HG03060 (cell line): ENCODE measurements around the gene IFNL2.
"Not testable (repeated sequence)": the region's sequence is repeated elsewhere in the genome, so short reads cannot be mapped to it uniquely, and the experiment has no call there.

Experiments used
- ATAC-seq: cut with Tn5 transposase; IDR thresholded peaks from one replicate; pipeline ENCODE4 v1.9.1; 2021; ENCODE audit warnings: low read depth, moderate number of reproducible peaks; ENCODE audit not compliant: unreplicated experiment

The IFNL2 gene

DNA sequence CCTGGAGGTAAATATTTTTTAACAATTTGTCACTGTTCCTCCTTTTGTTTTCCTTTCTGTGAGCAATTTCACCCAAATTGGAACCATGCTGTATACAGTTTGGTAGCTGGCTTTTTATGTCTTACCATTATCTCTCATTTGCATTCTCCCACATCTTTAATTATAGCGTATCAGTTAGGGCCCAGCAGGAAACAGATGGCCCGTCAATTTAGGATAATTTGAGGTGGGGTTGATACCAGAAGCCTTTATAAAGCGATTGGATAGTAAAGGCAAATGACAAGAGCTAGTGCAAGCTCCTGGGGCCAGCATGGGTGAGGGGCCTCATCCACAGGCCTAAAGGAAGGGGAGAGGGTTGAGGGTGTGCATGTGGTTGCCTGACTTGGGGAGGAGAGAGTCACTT lies 15.7 kb upstream of the IFNL2 start:
- no peak for ATAC-seq

- no peak for ATAC-seq
Measured at GRCh38 chr19:39253374-39254149, 14.6 kb upstream of the IFNL2 start.

- no peak for ATAC-seq
Measured at GRCh38 chr19:39254531-39255345, 13.5 kb upstream of the IFNL2 start.

DNA sequence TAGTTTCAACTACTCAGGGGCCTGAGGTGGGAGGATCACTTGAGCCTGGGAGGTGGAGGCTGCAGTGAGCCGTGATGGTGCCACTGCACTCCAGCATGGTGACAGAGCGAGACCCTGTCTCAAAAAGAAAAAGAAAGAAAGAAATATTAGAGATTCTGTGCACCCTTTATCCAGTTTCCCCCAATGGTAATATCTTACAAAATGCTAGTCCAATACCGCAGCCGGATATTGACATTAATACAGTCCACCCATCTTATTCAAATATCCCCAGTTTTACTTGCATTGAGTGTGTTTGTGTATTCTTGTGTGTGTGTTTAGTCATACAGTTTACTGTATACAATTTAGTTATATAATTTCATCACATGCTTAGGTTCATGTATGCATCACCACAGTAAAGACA lies 11.0 kb upstream of the IFNL2 start:
- ATAC-seq = no peak

- no peak for ATAC-seq
Measured at GRCh38 chr19:39261704-39262103, 6.5 kb upstream of the IFNL2 start.

GRCh38 chr19:39262496-39262895 lies 5.7 kb upstream of the IFNL2 start:
- no peak for ATAC-seq

- no peak for ATAC-seq
Measured at GRCh38 chr19:39263912-39264305, 4.3 kb upstream of the IFNL2 start.

- ATAC-seq = no peak
Measured at GRCh38 chr19:39264306-39265290, 3.6 kb upstream of the IFNL2 start.

DNA sequence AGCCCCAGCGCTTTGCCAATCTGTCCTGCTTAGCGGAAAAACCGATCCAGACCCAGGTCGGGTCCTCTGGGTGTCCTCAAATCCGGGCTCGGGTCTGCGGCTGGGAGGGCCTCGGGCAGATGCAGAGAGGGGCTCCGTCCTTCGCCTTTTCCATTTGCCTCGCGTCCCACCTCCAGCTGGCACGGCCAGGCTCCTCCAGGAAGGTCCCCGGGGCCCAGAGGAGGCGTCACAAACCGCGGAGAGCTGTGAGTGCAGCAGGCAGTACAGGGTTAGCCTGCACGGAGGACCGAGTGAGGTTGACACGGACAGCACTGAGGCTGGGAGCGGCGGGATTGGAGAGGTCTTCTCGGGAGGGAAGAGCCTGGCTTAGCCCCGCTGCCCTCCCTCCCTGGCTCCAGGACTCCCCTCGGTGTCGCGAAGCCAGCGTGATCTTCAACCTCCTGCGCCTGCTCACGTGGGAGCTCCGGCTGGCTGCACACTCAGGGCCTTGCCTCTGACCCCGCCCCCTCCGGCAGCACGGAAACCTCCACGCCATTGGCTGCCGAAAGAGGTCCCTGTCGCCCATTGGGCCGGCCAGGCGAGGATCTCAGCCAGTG lies 2.8 kb upstream of the IFNL2 start:
- ATAC-seq = no peak

GRCh38 chr19:39268531-39269223 lies 481 bp downstream of the IFNL2 start:
- not testable (repeated sequence) for ATAC-seq

DNA sequence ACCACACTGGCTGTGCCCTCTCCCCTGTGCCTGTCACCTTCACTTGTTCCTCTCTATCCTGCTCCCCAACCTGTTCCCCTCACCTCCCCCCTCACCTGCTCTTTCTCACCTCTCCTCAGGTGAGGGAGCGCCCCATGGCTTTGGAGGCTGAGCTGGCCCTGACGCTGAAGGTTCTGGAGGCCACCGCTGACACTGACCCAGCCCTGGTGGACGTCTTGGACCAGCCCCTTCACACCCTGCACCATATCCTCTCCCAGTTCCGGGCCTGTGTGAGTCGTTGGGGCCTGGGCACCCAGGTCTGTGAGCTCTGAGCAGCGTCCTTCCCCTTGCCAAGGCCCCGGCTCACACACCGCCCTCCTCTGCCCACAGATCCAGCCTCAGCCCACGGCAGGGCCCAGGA lies 1.2 kb downstream of the IFNL2 start:
- ATAC-seq = not testable (repeated sequence)

DNA sequence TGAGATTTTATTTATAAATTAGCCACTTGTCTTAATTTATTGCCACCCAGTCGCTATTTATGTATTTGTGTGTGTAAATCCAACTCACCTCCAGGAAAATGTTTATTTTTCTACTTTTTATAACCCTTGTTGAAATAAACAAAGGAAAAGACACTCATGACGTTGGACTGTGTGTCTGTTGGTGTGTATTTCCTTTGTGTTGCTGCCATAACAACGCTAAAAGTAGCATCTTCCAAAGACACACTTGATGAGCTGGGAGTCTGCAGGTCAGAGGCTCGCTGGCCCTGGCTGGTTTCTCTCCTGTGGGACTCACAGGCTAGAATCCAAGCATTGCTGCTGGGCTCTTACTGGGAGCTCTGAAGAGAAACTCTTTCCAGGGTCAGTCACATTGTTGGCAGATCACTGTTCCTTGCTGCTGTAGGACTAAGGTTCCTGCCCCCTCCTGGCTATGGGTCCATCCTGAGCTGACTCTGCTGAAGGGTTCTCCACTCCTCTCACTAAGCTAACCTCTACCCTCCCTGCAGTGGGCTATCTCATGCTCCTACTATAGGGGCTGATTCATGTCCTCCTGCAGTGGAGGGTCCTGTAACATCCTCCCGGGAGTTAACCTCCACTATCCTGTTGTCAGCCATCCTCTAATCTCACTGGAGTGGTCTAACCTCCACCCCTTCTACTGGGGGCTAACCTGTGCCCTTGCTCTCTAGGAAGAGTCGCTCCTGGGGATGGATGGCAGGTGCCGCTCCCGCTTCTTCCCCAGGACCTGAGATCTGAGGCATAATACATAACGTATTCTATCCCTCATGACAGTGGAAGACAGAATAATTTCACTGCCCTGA lies 2.1 kb downstream of the IFNL2 start:
- ATAC-seq = no peak

- ATAC-seq = not testable (repeated sequence)
Measured at GRCh38 chr19:39273859-39274258, 5.7 kb downstream of the IFNL2 start.

- ATAC-seq = no peak
Measured at GRCh38 chr19:39275578-39275977, 7.4 kb downstream of the IFNL2 start.

DNA sequence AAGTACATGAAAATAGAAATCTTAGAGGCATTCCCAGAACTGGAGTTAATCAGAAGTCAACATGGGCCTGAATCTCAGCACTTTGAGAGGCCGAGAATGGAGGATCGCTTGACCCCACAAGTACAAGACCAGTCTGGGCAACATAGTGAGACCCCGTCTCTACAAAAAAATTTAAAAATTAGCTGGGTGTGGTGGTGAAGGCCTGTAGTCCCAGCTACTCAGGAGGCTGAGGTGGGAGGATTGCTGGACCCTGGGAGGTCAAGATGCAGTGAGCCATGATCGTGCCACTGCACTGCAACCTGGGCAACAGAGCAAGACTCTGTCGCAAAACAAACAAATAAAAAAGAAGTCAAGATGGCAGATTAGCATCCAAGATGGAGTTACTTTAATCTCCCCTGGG lies 8.5 kb downstream of the IFNL2 start:
- no peak for ATAC-seq

DNA sequence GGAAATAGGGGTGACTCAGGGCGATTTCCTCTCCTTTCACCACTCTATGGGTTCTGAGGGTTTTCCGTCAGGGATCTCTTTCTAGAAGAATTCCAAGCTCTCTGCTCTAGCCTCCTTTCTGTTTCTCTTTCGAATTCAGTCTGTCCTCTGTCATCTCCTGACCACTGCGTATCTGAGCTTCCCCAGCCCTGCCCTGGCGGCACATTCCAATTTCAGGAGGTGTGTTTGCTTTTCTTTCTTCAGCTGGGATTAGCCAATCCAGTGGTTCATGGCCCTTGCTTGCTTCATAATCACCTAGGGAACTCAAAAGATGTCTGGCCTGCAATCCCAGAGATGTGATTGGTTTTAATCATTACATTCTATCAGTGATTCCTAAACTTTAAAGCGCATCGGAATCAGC lies 9.4 kb downstream of the IFNL2 start:
- no peak for ATAC-seq

- no peak for ATAC-seq
Measured at GRCh38 chr19:39282021-39282420, 13.8 kb downstream of the IFNL2 start.

DNA sequence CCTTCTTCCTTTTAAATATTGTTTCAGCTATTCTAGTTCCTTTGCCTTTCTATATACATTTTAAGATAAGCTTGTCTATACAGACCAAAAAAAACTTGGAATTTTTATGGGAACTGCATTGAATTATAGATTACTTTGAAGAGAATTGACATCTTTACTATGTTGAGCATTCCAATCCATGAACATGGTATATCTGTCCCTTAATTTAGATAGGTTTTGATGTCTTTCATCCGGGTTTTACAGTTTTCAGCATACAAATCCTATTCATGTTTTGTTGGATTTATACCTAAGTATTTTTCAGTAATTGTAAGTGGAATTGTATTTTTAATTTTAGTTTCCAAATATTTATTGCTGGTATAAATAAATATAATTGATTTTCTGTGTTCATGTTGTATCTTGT lies 15.8 kb downstream of the IFNL2 start:
- ATAC-seq = no peak

GRCh38 chr19:39293394-39293793 lies 25.2 kb downstream of the IFNL2 start:
- no peak for ATAC-seq
